ENCODE measurements around the gene STX10. TPM values are rescaled to one million over a fixed set of nuclear protein-coding genes. Genes with fewer than 3 reads are reported as not detected.
"Not testable (repeated sequence)": the region's sequence is repeated elsewhere in the genome, so short reads cannot be mapped to it uniquely, and the experiment has no call there.

Gene STX10
- total RNA-seq, 1 experiment from 2014 or later, result 86.2 TPM

GRCh38 chr19:13190781-13191540, 40.8 kb upstream of the STX10 start:
- H3K27ac ChIP-seq, result no peak overlapping the region
- ChIA-PET CTCF (no interaction called here), POLR2A (ENCODE audit: unreplicated experiment) (interaction anchor here (0.6 to 0.7 kb wide), 2 partner anchors 8 to 41 kb away, joined by 3 to 14 read pairs; no protein-coding TSS in a partner anchor)
- H3K9me2 ChIP-seq (ENCODE audit: insufficient read depth), result no peaks in the 10 kb centered on the region
- no peak overlapping the region for H3K4me2 ChIP-seq
- H2AFZ ChIP-seq, result no peak overlapping the region
- H3K36me3 ChIP-seq (ENCODE audit: low read depth), result no peaks in the 10 kb centered on the region
- DNase-seq, result no peak
- no peak overlapping the region for H3K4me3 ChIP-seq
- TF ChIP-seq CTCF (conservative IDR thresholded peaks at IDR 0.05), result no peak
- no peak for TF ChIP-seq EZH2 (IDR thresholded peaks at IDR 0.05; ENCODE audit: low read depth)
- no TSS peak for BruUV-seq (replicated peaks)
- H3K79me2 ChIP-seq (ENCODE audit: low read depth), result no peaks in the 10 kb centered on the region
- peaks cover 8% of the 10 kb centered on the region for H3K4me1 ChIP-seq (replicated peaks; ENCODE audit: insufficient read depth)
- no peaks in the 10 kb centered on the region for H3K9me3 ChIP-seq (ENCODE audit: insufficient read depth, low read depth)
- no peaks in the 10 kb centered on the region for H4K20me1 ChIP-seq (ENCODE audit: insufficient read depth)
- intact Hi-C loops (cut with micrococcal nuclease; ENCODE audit: unreplicated experiment), result no loop called here
- no peaks in the 10 kb centered on the region for H3K27me3 ChIP-seq (ENCODE audit: insufficient read depth, low read depth)
- H3F3A ChIP-seq (ENCODE audit: insufficient read depth, low read depth), result peaks cover 10% of the 10 kb centered on the region

GRCh38 chr19:13189600-13189999, 39.4 kb upstream of the STX10 start:
- ChIA-PET CTCF (no interaction called here), POLR2A (ENCODE audit: unreplicated experiment) (interaction anchor here (0.6 kb wide), 2 partner anchors 12 to 76 kb away, joined by 5 to 23 read pairs; no protein-coding TSS in a partner anchor)
- no peaks in the 10 kb centered on the region for H3K36me3 ChIP-seq (ENCODE audit: low read depth)
- no peak overlapping the region for H3K4me2 ChIP-seq
- no peaks in the 10 kb centered on the region for H3K27me3 ChIP-seq (ENCODE audit: insufficient read depth, low read depth)
- H3K4me3 ChIP-seq, result no peak overlapping the region
- H3K9me2 ChIP-seq (ENCODE audit: insufficient read depth), result no peaks in the 10 kb centered on the region
- no peaks in the 10 kb centered on the region for H4K20me1 ChIP-seq (ENCODE audit: insufficient read depth)
- no peak for DNase-seq
- no peaks in the 10 kb centered on the region for H3K9me3 ChIP-seq (ENCODE audit: insufficient read depth, low read depth)
- H3K4me1 ChIP-seq (replicated peaks; ENCODE audit: insufficient read depth), result no peaks in the 10 kb centered on the region; the same call in 1 of the 2 replicates
- TF ChIP-seq CTCF (conservative IDR thresholded peaks at IDR 0.05), result no peak
- TF ChIP-seq EZH2 (IDR thresholded peaks at IDR 0.05; ENCODE audit: low read depth), result no peak
- H3K79me2 ChIP-seq (ENCODE audit: low read depth), result no peaks in the 10 kb centered on the region
- intact Hi-C loops (cut with micrococcal nuclease; ENCODE audit: unreplicated experiment), result no loop called here
- BruUV-seq (replicated peaks), result no TSS peak
- H3F3A ChIP-seq (ENCODE audit: insufficient read depth, low read depth), result peaks cover 5% of the 10 kb centered on the region
- no peak overlapping the region; the same call in 1 of the 2 replicates for H2AFZ ChIP-seq
- no peak overlapping the region for H3K27ac ChIP-seq

- Histone ChIP-seq H3K9me3 (ENCODE audit: insufficient read depth, low read depth) (no peaks in the 10 kb centered on the region), H3K9me2 (ENCODE audit: insufficient read depth) (no peaks in the 10 kb centered on the region), H3F3A (ENCODE audit: insufficient read depth, low read depth) (peaks cover 5% of the 10 kb centered on the region), H3K36me3 (ENCODE audit: low read depth) (no peaks in the 10 kb centered on the region), H3K4me2 (no peak overlapping the region), H3K27me3 (ENCODE audit: insufficient read depth, low read depth) (no peaks in the 10 kb centered on the region), H3K27ac (no peak overlapping the region), H3K4me3 (no peak overlapping the region), H4K20me1 (ENCODE audit: insufficient read depth) (no peaks in the 10 kb centered on the region), H2AFZ (no peak overlapping the region), H3K79me2 (ENCODE audit: low read depth) (no peaks in the 10 kb centered on the region), H3K4me1 (replicated peaks; ENCODE audit: insufficient read depth) (no peaks in the 10 kb centered on the region)
- POLR2A ChIA-PET (ENCODE audit: unreplicated experiment), result no interaction called here
- no peak for TF ChIP-seq CTCF (conservative IDR thresholded peaks at IDR 0.05)
- TF ChIP-seq EZH2 (IDR thresholded peaks at IDR 0.05; ENCODE audit: low read depth), result no peak
- no peak for DNase-seq
- intact Hi-C loops (cut with micrococcal nuclease; ENCODE audit: unreplicated experiment), result no loop called here
- CTCF ChIA-PET, result no interaction called here
- no TSS peak for BruUV-seq (replicated peaks)
These were observed 37.2 kb upstream of the STX10 start for GRCh38 chr19:13187419-13187818.

- POLR2A ChIA-PET (ENCODE audit: unreplicated experiment); intact Hi-C loops (cut with micrococcal nuclease; ENCODE audit: unreplicated experiment): not testable (repeated sequence)
These were observed 36.5 kb upstream of the STX10 start for GRCh38 chr19:13186688-13187087.

GRCh38 chr19:13185763-13186657, 35.8 kb upstream of the STX10 start:
- POLR2A ChIA-PET (ENCODE audit: unreplicated experiment), result interaction anchor here (0.6 kb wide), 1 partner anchor 15 kb away, joined by 5 read pairs; no protein-coding TSS in a partner anchor
- H2AFZ ChIP-seq; H3K4me1 ChIP-seq (replicated peaks; ENCODE audit: insufficient read depth); H3K9me3 ChIP-seq (ENCODE audit: insufficient read depth, low read depth); H3K4me2 ChIP-seq; H3K27me3 ChIP-seq (ENCODE audit: insufficient read depth, low read depth); H3K9me2 ChIP-seq (ENCODE audit: insufficient read depth); H3K79me2 ChIP-seq (ENCODE audit: low read depth); H4K20me1 ChIP-seq (ENCODE audit: insufficient read depth); CTCF ChIA-PET; H3K4me3 ChIP-seq; intact Hi-C loops (cut with micrococcal nuclease; ENCODE audit: unreplicated experiment); DNase-seq; H3K27ac ChIP-seq; H3K36me3 ChIP-seq (ENCODE audit: low read depth); BruUV-seq (replicated peaks): not testable (repeated sequence)
- H3F3A ChIP-seq (ENCODE audit: insufficient read depth, low read depth), result peaks cover 12% of the 10 kb centered on the region; the same call in 1 of the 2 replicates

More at GRCh38 chr19:13186688-13187087, 36.5 kb upstream of the STX10 start:
- H2AFZ ChIP-seq; H3K9me3 ChIP-seq (ENCODE audit: insufficient read depth, low read depth); H3K4me3 ChIP-seq; CTCF ChIA-PET; H4K20me1 ChIP-seq (ENCODE audit: insufficient read depth); H3K4me2 ChIP-seq; H3K79me2 ChIP-seq (ENCODE audit: low read depth); H3K4me1 ChIP-seq (replicated peaks; ENCODE audit: insufficient read depth); BruUV-seq (replicated peaks); H3K9me2 ChIP-seq (ENCODE audit: insufficient read depth); H3K27ac ChIP-seq; DNase-seq; H3F3A ChIP-seq (ENCODE audit: insufficient read depth, low read depth); H3K36me3 ChIP-seq (ENCODE audit: low read depth); H3K27me3 ChIP-seq (ENCODE audit: insufficient read depth, low read depth): not testable (repeated sequence)

Data from PC-9 (cell line).